Thyroid gland (tissue), 4 donors: ENCODE results near the gene DYNC1H1. TPM values are rescaled to one million over a fixed set of nuclear protein-coding genes. Genes with fewer than 3 reads are reported as not detected.

Experiments used
- DNase-seq, 2 donors: peaks; one replicate each; pipeline ENCODE4 v3.0.0-alpha.2; 2019
- H3K27ac ChIP-seq, 3 donors: fragments of 200-600 bp; sonication (generic); 1 replicate in 2 of 3; 2 replicates in 1 of 3; pipeline ENCODE4 v1.5.1; 2016 to 2019; ENCODE audit warnings: mild to moderate bottlenecking in 1 of 3, moderate library complexity in 1 of 3
- H3K27me3 ChIP-seq: fragments of 200-600 bp; sonication (generic); one replicate; pipeline ENCODE4 v1.5.1; 2019
- H3K36me3 ChIP-seq, 2 donors: fragments of 200-600 bp; sonication (generic); one replicate each; pipeline ENCODE4 v1.5.1; 2016 to 2019
- H3K4me1 ChIP-seq, 2 donors: fragments of 200-600 bp; sonication (generic); one replicate each; pipeline ENCODE4 v1.5.1; 2017 to 2019
- H3K4me3 ChIP-seq, 3 donors: fragments of 200-600 bp; sonication (generic); replicated peaks in 1 of 3; 1 replicate in 2 of 3; 2 replicates in 1 of 3; pipeline ENCODE4 v1.5.1; 2016; ENCODE audit warnings: mild to moderate bottlenecking in 1 of 3
- H3K9me3 ChIP-seq: fragments of 200-600 bp; sonication (generic); one replicate; pipeline ENCODE4 v1.5.1; 2017
- POLR2A ChIP-seq, 2 donors: fragments of 450-650 bp; IDR thresholded peaks; one replicate each; pipeline ENCODE4 v1.6.1; 2017; ENCODE audit warnings: antibody characterized with exemption in 2 of 2, mild to moderate bottlenecking in 2 of 2, moderate library complexity in 1 of 2
- WGBS, 2 donors: methylation state at CpG; one replicate each; pipeline ENCODE4 v1.1.5; 2017; 5-methylcytosine and 5-hydroxymethylcytosine counted together
- intact Hi-C: fragments of 100-400 bp; cut with DNase I; formaldehyde crosslinking; loops from one replicate; pipeline ENCODE4 v1.15.1; 2023
- total RNA-seq, 4 donors: library from RNA; depleted of rRNA; stranded (reverse); fragments of >200 nt; gene quantifications; one replicate each; pipeline ENCODE4 v1.2.3, GENCODE V29; 2016
- TF ChIP-seq, protein P1 (sequence below), 6 experiments: fragments of 200-600 bp in 3 of 6; fragments of 450-650 bp in 3 of 6; sonication (generic) in 3 of 6; IDR thresholded peaks; one replicate each; pipeline ENCODE4 v1.5.1; 2016 to 2019; ENCODE audit warnings: antibody characterized with exemption in 6 of 6, mild to moderate bottlenecking in 2 of 6, inconsistent platforms in 1 of 6, moderate library complexity in 1 of 6

The DYNC1H1 gene
- total RNA-seq, 4 donors from 2014 or later, result 464 to 818 (median 553) TPM

DNA sequence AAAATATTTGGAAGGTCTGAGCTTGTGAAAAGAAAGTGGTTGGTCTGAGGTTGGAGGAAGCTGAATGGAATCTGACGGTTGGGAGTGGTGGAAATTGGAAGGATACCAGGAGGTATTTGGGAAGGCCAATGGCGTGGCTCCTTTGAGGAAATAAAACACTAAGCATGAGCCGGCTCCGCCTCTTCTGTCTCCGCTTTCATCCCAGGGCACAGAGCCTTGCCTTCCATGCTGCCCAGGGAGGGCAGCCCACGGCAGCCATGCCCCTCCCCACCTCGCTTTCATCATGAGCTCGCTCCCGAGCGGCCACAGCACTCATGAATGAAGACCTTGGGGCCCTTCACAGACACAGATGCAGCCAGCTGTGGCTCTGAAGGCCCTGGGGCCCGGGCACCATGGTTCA lies 86.3 kb downstream of the DYNC1H1 start:
- H3K4me3 ChIP-seq, result no peak overlapping the region
- intact Hi-C loops, result no loop called here
- DNase-seq, result no peak
- peaks cover 45 to 51% of the 10 kb centered on the region in 2 donors for H3K36me3 ChIP-seq
- no peak for TF ChIP-seq POLR2A (IDR thresholded peaks at IDR 0.05)
- TF ChIP-seq, protein P1, sequence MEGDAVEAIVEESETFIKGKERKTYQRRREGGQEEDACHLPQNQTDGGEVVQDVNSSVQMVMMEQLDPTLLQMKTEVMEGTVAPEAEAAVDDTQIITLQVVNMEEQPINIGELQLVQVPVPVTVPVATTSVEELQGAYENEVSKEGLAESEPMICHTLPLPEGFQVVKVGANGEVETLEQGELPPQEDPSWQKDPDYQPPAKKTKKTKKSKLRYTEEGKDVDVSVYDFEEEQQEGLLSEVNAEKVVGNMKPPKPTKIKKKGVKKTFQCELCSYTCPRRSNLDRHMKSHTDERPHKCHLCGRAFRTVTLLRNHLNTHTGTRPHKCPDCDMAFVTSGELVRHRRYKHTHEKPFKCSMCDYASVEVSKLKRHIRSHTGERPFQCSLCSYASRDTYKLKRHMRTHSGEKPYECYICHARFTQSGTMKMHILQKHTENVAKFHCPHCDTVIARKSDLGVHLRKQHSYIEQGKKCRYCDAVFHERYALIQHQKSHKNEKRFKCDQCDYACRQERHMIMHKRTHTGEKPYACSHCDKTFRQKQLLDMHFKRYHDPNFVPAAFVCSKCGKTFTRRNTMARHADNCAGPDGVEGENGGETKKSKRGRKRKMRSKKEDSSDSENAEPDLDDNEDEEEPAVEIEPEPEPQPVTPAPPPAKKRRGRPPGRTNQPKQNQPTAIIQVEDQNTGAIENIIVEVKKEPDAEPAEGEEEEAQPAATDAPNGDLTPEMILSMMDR (IDR thresholded peaks at IDR 0.05), result no peak
- no peaks in the 10 kb centered on the region for H3K9me3 ChIP-seq
- peaks cover 6 to 12% of the 10 kb centered on the region in 2 donors for H3K4me1 ChIP-seq
- H3K27me3 ChIP-seq, result no peaks in the 10 kb centered on the region
- 88 to 90% methylated on average over 11 of the region's 11 CpGs for WGBS, 2 donors
- H3K27ac ChIP-seq, result no peak overlapping the region

DNA sequence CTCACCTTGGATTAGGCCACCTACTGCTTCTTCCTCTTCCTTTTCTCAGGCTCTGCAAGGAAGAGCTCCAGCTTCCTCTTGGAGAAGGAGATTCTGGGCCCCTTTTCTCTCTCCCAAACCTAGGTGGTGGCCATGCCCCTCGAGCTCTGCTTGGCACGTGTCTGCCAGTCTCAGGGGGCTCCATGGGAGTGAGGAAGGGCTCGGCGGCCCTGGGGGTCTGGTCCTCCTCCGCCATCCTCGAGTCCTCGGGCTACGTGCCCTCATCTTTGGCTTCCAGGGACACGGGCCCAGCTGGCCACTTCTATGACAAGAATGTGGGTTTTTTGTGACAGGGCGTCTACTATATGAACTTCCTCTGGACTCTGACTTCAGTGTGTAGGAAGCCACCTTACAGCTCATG lies 88.1 kb downstream of the DYNC1H1 start:
- H3K36me3 ChIP-seq, result peaks cover 44 to 51% of the 10 kb centered on the region in 2 donors
- whole genome bisulfite sequencing, 2 donors, result 94 to 100% methylated on average over 10 of the region's 10 CpGs

DNA sequence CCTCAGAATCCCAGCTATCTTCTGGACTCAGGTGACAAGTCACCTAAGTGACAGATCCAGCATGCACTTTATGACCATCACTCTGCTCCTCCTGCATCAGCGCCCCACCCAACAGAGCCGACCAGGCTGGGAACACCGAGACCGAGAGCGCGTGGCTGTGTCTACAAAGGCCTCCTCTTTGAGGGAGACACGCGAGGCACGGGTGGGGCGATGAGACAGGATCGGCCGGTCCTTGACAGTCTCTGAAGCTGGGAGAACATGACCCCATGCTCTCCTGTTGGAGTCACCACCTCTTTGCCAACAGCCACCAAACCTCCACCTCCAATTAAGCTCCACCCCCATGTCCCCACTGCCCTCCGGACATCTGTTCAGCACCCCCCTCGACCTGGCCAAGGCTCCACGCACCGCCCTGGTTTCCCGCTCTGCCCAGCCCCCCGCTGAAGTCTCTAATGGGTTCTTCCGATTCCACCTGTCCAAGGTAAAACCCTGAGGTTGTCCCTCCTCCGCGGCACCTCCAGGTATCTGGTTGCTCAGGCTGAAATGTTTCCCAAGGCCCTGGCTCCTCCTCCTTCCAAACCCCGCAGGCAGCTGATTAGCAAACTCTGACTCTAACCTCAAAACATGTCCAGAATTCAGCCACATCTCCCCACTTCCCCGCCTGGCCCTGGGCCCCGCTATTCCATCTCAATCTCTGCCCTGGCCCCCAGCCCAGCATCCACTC lies 91.0 kb downstream of the DYNC1H1 start:
- H3K27ac ChIP-seq, result no peak overlapping the region
- no peak for TF ChIP-seq POLR2A (IDR thresholded peaks at IDR 0.05)
- TF ChIP-seq, protein P1 (IDR thresholded peaks at IDR 0.05), result no peak
- no peaks in the 10 kb centered on the region for H3K4me1 ChIP-seq
- no peaks in the 10 kb centered on the region for H3K27me3 ChIP-seq
- H3K36me3 ChIP-seq, result peaks cover 16 to 24% of the 10 kb centered on the region in 2 donors
- no peak for DNase-seq
- no peak overlapping the region for H3K4me3 ChIP-seq
- H3K9me3 ChIP-seq, result no peaks in the 10 kb centered on the region
- intact Hi-C loops, result no loop called here
- WGBS, 2 donors, result 80 to 81% methylated on average over 24 of the region's 24 CpGs

More for the DNA sequence above, 88.1 kb downstream of the DYNC1H1 start:
- intact Hi-C loops, result no loop called here
- H3K27me3 ChIP-seq, result no peaks in the 10 kb centered on the region
- H3K4me1 ChIP-seq, result no peaks in the 10 kb centered on the region
- no peaks in the 10 kb centered on the region for H3K9me3 ChIP-seq
- DNase-seq, result no peak
- no peak overlapping the region for H3K27ac ChIP-seq
- TF ChIP-seq POLR2A (IDR thresholded peaks at IDR 0.05), result no peak
- TF ChIP-seq, protein P1 (IDR thresholded peaks at IDR 0.05), result no peak
- H3K4me3 ChIP-seq, result no peak overlapping the region

DNA sequence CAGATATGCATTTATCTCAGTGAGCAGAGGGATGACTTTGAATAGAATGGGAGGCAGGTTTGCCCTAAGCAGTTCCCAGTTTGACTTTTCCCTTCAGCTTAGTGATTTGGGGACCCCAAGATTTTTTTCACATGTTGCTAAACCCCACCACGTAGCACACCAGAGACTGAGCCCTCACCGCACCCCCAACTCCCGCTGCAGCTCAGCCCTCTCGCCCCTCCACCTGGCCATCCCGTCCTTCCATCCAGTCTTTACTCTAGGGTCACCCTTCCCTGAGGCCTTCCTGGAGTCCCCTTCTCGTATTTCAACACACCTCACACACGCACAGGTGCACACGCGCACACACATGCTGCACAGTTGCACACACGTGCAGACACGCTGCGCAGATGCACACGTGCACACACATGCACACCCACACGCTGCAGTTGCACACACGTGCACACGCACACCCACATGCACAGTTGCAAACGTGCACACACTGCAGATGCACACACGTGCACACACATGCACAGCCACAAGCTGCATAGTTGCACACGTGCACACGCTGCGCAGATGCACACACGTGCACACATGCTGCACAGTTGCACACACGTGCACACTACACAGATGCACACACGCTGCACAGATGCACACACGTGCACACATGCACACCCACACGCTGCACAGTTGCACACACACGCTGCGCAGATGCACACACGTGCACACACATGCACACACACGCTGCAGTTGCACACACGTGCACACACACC lies 92.5 kb downstream of the DYNC1H1 start:
- WGBS, 2 donors, result 85 to 86% methylated on average over 28 to 31 of the region's 31 CpGs
- no peak overlapping the region for H3K4me3 ChIP-seq
- H3K4me1 ChIP-seq, result no peaks in the 10 kb centered on the region
- H3K9me3 ChIP-seq, result no peaks in the 10 kb centered on the region
- H3K36me3 ChIP-seq, result peaks cover 8 to 9% of the 10 kb centered on the region in 2 donors
- DNase-seq, result no peak
- no peaks in the 10 kb centered on the region for H3K27me3 ChIP-seq
- intact Hi-C loops, result no loop called here
- no peak overlapping the region for H3K27ac ChIP-seq
- TF ChIP-seq POLR2A (IDR thresholded peaks at IDR 0.05), result no peak
- TF ChIP-seq, protein P1 (IDR thresholded peaks at IDR 0.05), result no peak
